Measurements from ENCODE around the gene PUSL1. TPM values are rescaled to one million over a fixed set of nuclear protein-coding genes. Genes with fewer than 3 reads are reported as not detected.

The PUSL1 gene
- total and polyA plus RNA-seq, 2 donors = 10.0 to 12.5 TPM

GRCh38 chr1:1291548-1292441 lies 16.6 kb upstream of the PUSL1 start:
- Histone ChIP-seq H3K4me3 (ENCODE audit: low read length in 2 of 2) (no peak overlapping the region), H3K9me3 (ENCODE audit: control insufficient read depth in 2 of 2, insufficient read depth in 1 of 2, low read length in 1 of 2) (no peaks in the 10 kb centered on the region), H3K27me3 (ENCODE audit: control insufficient read depth in 2 of 2, insufficient read depth in 1 of 2, low read length in 1 of 2) (peaks cover 0 to 5% of the 10 kb centered on the region in 2 donors), H3K4me1 (ENCODE audit: control insufficient read depth in 2 of 2, insufficient read depth in 2 of 2, low read length in 2 of 2) (no peaks in the 10 kb centered on the region), H3K27ac (ENCODE audit: low read depth in 1 of 2, low read length in 1 of 2) (no peak overlapping the region), H3K36me3 (ENCODE audit: control insufficient read depth in 2 of 2, insufficient read depth in 2 of 2, low read length in 1 of 2) (peaks cover 3 to 40% of the 10 kb centered on the region in 2 donors)
- DNase-seq (ENCODE audit: low read depth in 6 of 9, low spot score in 9 of 9) = peak in 6 of 9 donors; percentile 48 to 79 (median 64)
- 66% methylated on average over 45 of the region's 45 CpGs for WGBS

DNA sequence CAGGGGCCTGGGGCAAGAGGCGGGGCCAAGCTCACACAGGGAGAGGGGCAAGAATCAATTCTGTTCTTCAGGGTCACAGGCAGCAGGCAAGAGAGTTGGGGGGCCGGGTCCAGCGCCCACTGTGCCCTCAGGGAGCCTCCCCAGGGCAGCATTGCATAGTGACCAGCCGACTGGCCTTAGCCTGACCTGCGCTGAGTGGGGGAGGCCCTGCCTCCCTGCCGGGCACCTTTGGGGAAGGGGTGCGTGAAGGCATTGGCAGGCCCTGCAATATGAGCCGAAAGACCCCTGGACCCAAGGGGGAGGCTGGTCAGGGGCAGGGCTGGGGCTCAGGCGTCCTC lies 16.0 kb upstream of the PUSL1 start:
- no peak for DNase-seq (ENCODE audit: low read depth in 6 of 9, low spot score in 9 of 9)
- Histone ChIP-seq H3K27ac (ENCODE audit: low read depth in 1 of 2, low read length in 1 of 2) (no peak overlapping the region), H3K9me3 (ENCODE audit: control insufficient read depth in 2 of 2, insufficient read depth in 1 of 2, low read length in 1 of 2) (no peaks in the 10 kb centered on the region), H3K4me3 (ENCODE audit: low read length in 2 of 2) (no peak overlapping the region), H3K36me3 (ENCODE audit: control insufficient read depth in 2 of 2, insufficient read depth in 2 of 2, low read length in 1 of 2) (peaks cover 4 to 41% of the 10 kb centered on the region in 2 donors), H3K27me3 (ENCODE audit: control insufficient read depth in 2 of 2, insufficient read depth in 1 of 2, low read length in 1 of 2) (peaks cover 0 to under 1% of the 10 kb centered on the region in 2 donors), H3K4me1 (ENCODE audit: control insufficient read depth in 2 of 2, insufficient read depth in 2 of 2, low read length in 2 of 2) (no peaks in the 10 kb centered on the region)
- WGBS = 96% methylated on average over 9 of the region's 9 CpGs

DNA sequence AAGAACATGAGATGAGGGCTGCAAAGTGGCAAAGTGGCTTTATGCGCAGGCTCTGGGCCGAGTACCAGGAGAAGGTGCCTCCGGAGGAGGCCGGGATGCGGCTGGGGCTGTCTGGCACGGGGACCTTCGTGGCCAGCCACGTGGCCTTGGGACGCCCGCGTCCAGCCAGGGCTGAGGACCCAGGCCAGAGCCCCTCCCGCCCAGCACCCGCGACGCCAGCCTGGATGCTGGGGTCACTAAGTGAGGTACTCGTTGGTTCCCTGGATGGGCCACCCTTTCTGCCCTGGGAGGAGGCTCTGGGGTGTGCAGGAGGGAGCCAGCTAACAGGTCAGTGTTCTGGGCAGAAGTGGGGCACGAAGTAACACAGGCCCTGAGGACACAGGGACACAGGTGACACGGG lies 15.5 kb upstream of the PUSL1 start:
- H3K36me3 ChIP-seq (ENCODE audit: control insufficient read depth in 2 of 2, insufficient read depth in 2 of 2, low read length in 1 of 2) = peaks cover 6 to 44% of the 10 kb centered on the region in 2 donors
- H3K4me1 ChIP-seq (ENCODE audit: control insufficient read depth in 2 of 2, insufficient read depth in 2 of 2, low read length in 2 of 2) = no peaks in the 10 kb centered on the region
- H3K9me3 ChIP-seq (ENCODE audit: control insufficient read depth in 2 of 2, insufficient read depth in 1 of 2, low read length in 1 of 2) = no peaks in the 10 kb centered on the region
- no peak overlapping the region for H3K4me3 ChIP-seq (ENCODE audit: low read length in 2 of 2)
- no peak for DNase-seq (ENCODE audit: low read depth in 6 of 9, low spot score in 9 of 9)
- no peaks in the 10 kb centered on the region for H3K27me3 ChIP-seq (ENCODE audit: control insufficient read depth in 2 of 2, insufficient read depth in 1 of 2, low read length in 1 of 2)
- WGBS = 98% methylated on average over 18 of the region's 18 CpGs
- H3K27ac ChIP-seq (ENCODE audit: low read depth in 1 of 2, low read length in 1 of 2) = no peak overlapping the region

DNA sequence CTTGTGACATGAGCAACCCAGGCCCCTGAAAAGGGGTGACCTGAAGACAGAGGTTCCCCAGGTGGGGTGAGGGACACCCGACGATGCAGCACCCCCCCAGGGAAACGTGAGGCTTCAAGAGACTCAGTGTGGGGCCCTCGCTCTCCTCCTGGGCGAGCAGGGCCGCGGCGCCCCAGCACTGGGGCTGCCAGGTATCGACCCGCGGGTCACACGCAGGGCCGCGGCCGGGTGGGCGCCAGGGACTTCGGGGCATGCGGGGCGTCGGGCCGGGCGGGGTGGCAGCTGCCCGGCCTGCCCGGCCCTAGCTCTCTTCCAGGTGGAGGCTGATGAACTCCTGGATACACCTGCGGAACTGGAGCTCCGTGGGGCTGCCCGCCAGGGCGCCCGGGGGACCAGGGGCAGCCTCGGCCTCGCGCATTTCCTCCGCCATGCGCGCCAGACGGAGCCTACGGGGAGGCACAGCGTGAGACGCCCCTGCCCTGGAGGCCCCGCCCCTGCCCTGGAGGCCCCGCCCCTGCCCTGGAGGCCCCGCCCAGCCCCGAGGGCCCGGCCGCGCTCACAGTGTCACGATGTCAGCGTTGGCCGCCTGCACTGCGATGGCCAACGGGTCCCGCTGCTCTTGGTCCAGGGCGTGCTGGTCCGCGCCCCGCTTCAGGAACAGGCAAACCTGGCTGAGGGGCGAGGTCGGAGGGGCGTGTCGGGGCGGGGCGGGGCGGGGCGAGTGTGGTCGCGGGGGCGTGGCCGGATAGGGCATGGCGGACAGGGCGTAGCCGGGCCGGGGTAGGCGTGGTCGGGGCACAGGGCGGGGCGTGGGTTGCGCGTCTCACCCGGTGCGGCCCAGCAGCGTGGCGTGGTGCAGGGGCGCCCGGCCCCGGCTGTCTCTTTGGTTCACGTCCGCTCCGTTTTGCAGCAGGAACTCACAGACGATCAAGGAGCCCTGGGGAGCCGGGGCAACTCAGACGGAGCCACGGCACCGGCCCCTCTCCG lies 14.8 kb upstream of the PUSL1 start:
- H3K36me3 ChIP-seq (ENCODE audit: control insufficient read depth in 2 of 2, insufficient read depth in 2 of 2, low read length in 1 of 2) = peaks cover 6 to 47% of the 10 kb centered on the region in 2 donors
- WGBS = 96% methylated on average over 94 of the region's 94 CpGs
- H3K4me1 ChIP-seq (ENCODE audit: control insufficient read depth in 2 of 2, insufficient read depth in 2 of 2, low read length in 2 of 2) = no peaks in the 10 kb centered on the region
- no peak overlapping the region for H3K27ac ChIP-seq (ENCODE audit: low read depth in 1 of 2, low read length in 1 of 2)
- no peaks in the 10 kb centered on the region for H3K9me3 ChIP-seq (ENCODE audit: control insufficient read depth in 2 of 2, insufficient read depth in 1 of 2, low read length in 1 of 2)
- H3K4me3 ChIP-seq (ENCODE audit: low read length in 2 of 2) = no peak overlapping the region
- DNase-seq (ENCODE audit: low read depth in 6 of 9, low spot score in 9 of 9) = no peak
- no peaks in the 10 kb centered on the region for H3K27me3 ChIP-seq (ENCODE audit: control insufficient read depth in 2 of 2, insufficient read depth in 1 of 2, low read length in 1 of 2)

DNA sequence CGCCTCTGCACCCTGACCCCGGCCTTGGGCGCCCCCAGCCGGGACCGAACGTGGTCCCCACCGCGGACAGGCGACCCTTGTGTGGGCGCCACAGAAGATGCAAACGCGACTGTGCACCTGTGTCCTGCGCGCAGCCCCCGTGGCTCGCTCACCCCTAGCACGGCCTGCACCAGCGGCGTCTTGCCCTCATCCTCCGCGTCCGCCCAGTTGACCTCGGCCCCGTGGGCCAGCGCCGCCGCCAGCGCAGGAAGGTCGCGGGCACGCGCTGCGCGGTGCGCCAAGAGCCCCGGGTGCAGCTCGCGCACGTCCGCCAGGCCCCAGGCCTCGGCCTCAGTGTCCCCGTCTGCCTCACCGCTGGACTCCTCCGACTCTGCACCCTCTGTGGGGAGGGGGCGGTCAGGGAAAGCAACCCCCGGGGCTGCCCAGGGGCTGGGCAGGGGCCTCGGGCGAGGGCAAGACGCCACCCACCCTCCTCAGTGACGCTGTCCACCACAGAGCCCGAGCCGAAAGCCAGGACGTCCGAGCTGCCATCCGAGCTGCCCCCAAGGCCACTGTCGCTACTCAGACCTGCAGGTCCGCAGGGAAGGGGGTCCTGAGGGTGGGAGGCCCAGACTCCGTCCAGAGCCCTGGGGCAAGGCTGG lies 14.0 kb upstream of the PUSL1 start:
- Histone ChIP-seq H3K27ac (ENCODE audit: low read depth in 1 of 2, low read length in 1 of 2) (no peak overlapping the region), H3K9me3 (ENCODE audit: control insufficient read depth in 2 of 2, insufficient read depth in 1 of 2, low read length in 1 of 2) (no peaks in the 10 kb centered on the region), H3K4me1 (ENCODE audit: control insufficient read depth in 2 of 2, insufficient read depth in 2 of 2, low read length in 2 of 2) (no peaks in the 10 kb centered on the region), H3K27me3 (ENCODE audit: control insufficient read depth in 2 of 2, insufficient read depth in 1 of 2, low read length in 1 of 2) (no peaks in the 10 kb centered on the region), H3K36me3 (ENCODE audit: control insufficient read depth in 2 of 2, insufficient read depth in 2 of 2, low read length in 1 of 2) (peaks cover 6 to 47% of the 10 kb centered on the region in 2 donors), H3K4me3 (ENCODE audit: low read length in 2 of 2) (no peak overlapping the region)
- DNase-seq (ENCODE audit: low read depth in 6 of 9, low spot score in 9 of 9) = no peak
- WGBS = 96% methylated on average over 57 of the region's 58 CpGs

DNA sequence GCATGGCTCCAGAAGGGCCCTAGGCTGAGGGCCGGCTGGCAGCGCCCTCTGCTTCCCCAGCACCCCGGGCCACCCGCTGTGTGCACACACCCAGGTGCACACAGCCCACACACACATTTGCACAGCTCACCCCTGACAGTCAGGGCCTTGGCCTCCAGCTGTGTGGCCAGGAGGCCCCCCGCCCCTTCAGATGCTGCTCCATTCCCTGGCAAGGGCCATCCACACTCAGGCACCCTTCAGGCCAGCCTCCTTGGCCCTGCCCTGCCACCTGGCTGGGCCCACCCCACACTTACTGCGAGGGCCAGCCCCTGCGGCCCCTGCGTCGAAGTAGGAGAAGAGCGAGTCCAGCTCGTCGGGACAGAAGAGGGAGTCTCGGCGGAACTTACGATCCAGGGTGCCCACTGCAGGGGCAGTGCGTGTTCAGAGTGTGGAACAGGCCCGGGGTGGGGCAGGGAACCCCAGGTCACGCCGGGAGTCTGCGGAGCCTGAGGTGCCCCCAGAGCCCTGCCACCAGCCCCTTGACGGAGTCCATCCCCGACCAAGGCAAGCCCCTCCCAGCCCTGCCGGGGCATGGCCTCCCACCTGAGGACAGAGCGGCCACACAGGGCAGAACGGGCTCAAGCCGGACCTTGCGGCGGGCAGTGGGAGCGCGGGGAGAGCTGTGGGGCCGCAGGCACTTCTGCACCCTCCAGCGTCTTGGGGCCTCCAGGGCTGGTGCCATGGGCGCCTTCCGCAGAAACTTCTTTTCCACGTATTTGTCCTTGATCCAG lies 13.1 kb upstream of the PUSL1 start:
- Histone ChIP-seq H3K27ac (ENCODE audit: low read depth in 1 of 2, low read length in 1 of 2) (no peak overlapping the region), H3K9me3 (ENCODE audit: control insufficient read depth in 2 of 2, insufficient read depth in 1 of 2, low read length in 1 of 2) (peaks cover 0 to 5% of the 10 kb centered on the region in 2 donors), H3K4me1 (ENCODE audit: control insufficient read depth in 2 of 2, insufficient read depth in 2 of 2, low read length in 2 of 2) (no peaks in the 10 kb centered on the region), H3K27me3 (ENCODE audit: control insufficient read depth in 2 of 2, insufficient read depth in 1 of 2, low read length in 1 of 2) (no peaks in the 10 kb centered on the region), H3K4me3 (ENCODE audit: low read length in 2 of 2) (no peak overlapping the region), H3K36me3 (ENCODE audit: control insufficient read depth in 2 of 2, insufficient read depth in 2 of 2, low read length in 1 of 2) (peaks cover 6 to 47% of the 10 kb centered on the region in 2 donors)
- no peak for DNase-seq (ENCODE audit: low read depth in 6 of 9, low spot score in 9 of 9)
- 97% methylated on average over 35 of the region's 35 CpGs for WGBS

GRCh38 chr1:1296070-1297061 lies 12.0 kb upstream of the PUSL1 start:
- WGBS = 96% methylated on average over 62 of the region's 62 CpGs
- H3K9me3 ChIP-seq (ENCODE audit: control insufficient read depth in 2 of 2, insufficient read depth in 1 of 2, low read length in 1 of 2) = peaks cover 0 to 7% of the 10 kb centered on the region in 2 donors
- H3K36me3 ChIP-seq (ENCODE audit: control insufficient read depth in 2 of 2, insufficient read depth in 2 of 2, low read length in 1 of 2) = peaks cover 6 to 47% of the 10 kb centered on the region in 2 donors
- no peak for DNase-seq (ENCODE audit: low read depth in 6 of 9, low spot score in 9 of 9)
- no peak overlapping the region for H3K27ac ChIP-seq (ENCODE audit: low read depth in 1 of 2, low read length in 1 of 2)
- H3K27me3 ChIP-seq (ENCODE audit: control insufficient read depth in 2 of 2, insufficient read depth in 1 of 2, low read length in 1 of 2) = no peaks in the 10 kb centered on the region
- no peak overlapping the region for H3K4me3 ChIP-seq (ENCODE audit: low read length in 2 of 2)
- H3K4me1 ChIP-seq (ENCODE audit: control insufficient read depth in 2 of 2, insufficient read depth in 2 of 2, low read length in 2 of 2) = no peaks in the 10 kb centered on the region
